PFSK-1 (cell line): ENCODE data around the gene P3R3URF.

ENCODE experiments used
- FOXP2 ChIP-seq: optimal IDR thresholded peaks from 2 replicates; pipeline ENCODE3; 2011; ENCODE audit warnings: borderline replicate concordance, control low read depth, inconsistent platforms; ENCODE audit not compliant: insufficient read depth; ENCODE audit errors: extremely low read length, extremely low read depth
- POLR2AphosphoS5 ChIP-seq: IDR thresholded peaks from 2 replicates; pipeline ENCODE4 v1.6.1; 2012; ENCODE audit warnings: low read depth, mild to moderate bottlenecking, control low read depth, low read length, moderate library complexity
- REST ChIP-seq, 2 experiments: IDR thresholded peaks; 2 replicates each; pipeline versions ENCODE4 v1.6.1 to v1.8.0; 2011 to 2012; ENCODE audit warnings: low read depth in 2 of 2, low read length in 2 of 2, control low read depth in 1 of 2, inconsistent platforms in 1 of 2, mild to moderate bottlenecking in 1 of 2, moderate library complexity in 1 of 2; ENCODE audit not compliant: insufficient read depth in 1 of 2
- SIN3A ChIP-seq: IDR thresholded peaks from 2 replicates; pipeline ENCODE4 v1.6.1; 2012; ENCODE audit warnings: mild to moderate bottlenecking, low read length, moderate library complexity, borderline replicate concordance; ENCODE audit not compliant: insufficient read depth
- TAF1 ChIP-seq: IDR thresholded peaks from 2 replicates; pipeline ENCODE4 v1.6.1; 2012; ENCODE audit warnings: low read length, control low read depth, borderline replicate concordance; ENCODE audit not compliant: insufficient read depth

The P3R3URF gene

GRCh38 chr1:46157916-46158311 is 18.4 kb downstream of the P3R3URF start:
- TF ChIP-seq FOXP2: no peak

- TF ChIP-seq FOXP2 (no peak), SIN3A (no peak), TAF1 (no peak), POLR2AphosphoS5 (no peak), REST (IDR thresholded peaks at IDR 0.05; ENCODE audit: insufficient read depth in 1 of 2, low read depth in 2 of 2, low read length in 2 of 2) (no peak)
Observed at GRCh38 chr1:46153732-46154131, 22.6 kb downstream of the P3R3URF start.

- TF ChIP-seq TAF1: no peak
Observed at GRCh38 chr1:46153228-46153627, 23.1 kb downstream of the P3R3URF start.

- TF ChIP-seq TAF1 (no peak), SIN3A (no peak), REST (IDR thresholded peaks at IDR 0.05; ENCODE audit: insufficient read depth in 1 of 2, low read depth in 2 of 2, low read length in 2 of 2) (no peak), POLR2AphosphoS5 (no peak), FOXP2 (no peak)
Observed at GRCh38 chr1:46152016-46152415, 24.3 kb downstream of the P3R3URF start.

GRCh38 chr1:46150085-46150484 is 26.2 kb downstream of the P3R3URF start:
- TF ChIP-seq REST (IDR thresholded peaks at IDR 0.05; ENCODE audit: insufficient read depth in 1 of 2, low read depth in 2 of 2, low read length in 2 of 2): no peak
- no peak for TF ChIP-seq FOXP2
- TF ChIP-seq POLR2AphosphoS5: no peak
- no peak for TF ChIP-seq SIN3A
- TF ChIP-seq TAF1: no peak

GRCh38 chr1:46148318-46148717 is 28.0 kb downstream of the P3R3URF start:
- TF ChIP-seq REST (IDR thresholded peaks at IDR 0.05; ENCODE audit: insufficient read depth in 1 of 2, low read depth in 2 of 2, low read length in 2 of 2): no peak
- TF ChIP-seq SIN3A: no peak
- TF ChIP-seq POLR2AphosphoS5: no peak
- no peak for TF ChIP-seq TAF1
- no peak for TF ChIP-seq FOXP2
